Stimulated activated effector memory CD8-positive, alpha-beta T cell treated with anti-CD3 and anti-CD28 coated beads, Interleukin-12 subunit alpha, Interleukin-12 subunit beta, amount 100 ng/mL, for 72 hours (primary cell): ENCODE measurements around the gene MRPS27.

ENCODE experiments used
- ATAC-seq: fragments of 150-1000 bp; cut with Tn5 transposase; 2 replicates; pipeline ENCODE4 v1.10.0; 2021
- DNase-seq, 2 donors: peaks; one replicate each; pipeline ENCODE4 v3.0.0; 2021 to 2022; ENCODE audit warnings: low spot score in 2 of 2
- H3K27ac Mint-ChIP-seq: one replicate; pipeline ENCODE4 v1.8.0; 2022; ENCODE audit warnings: mild to moderate bottlenecking, mixed read lengths
- H3K36me3 Mint-ChIP-seq: one replicate; pipeline ENCODE4 v1.8.0; 2022; ENCODE audit warnings: mild to moderate bottlenecking, mixed read lengths
- H3K4me1 Mint-ChIP-seq: one replicate; pipeline ENCODE4 v1.8.0; 2022; ENCODE audit warnings: mixed read lengths
- H3K4me3 Mint-ChIP-seq: one replicate; pipeline ENCODE4 v1.8.0; 2022; ENCODE audit warnings: mild to moderate bottlenecking, mixed read lengths
- H3K9me3 Mint-ChIP-seq: one replicate; pipeline ENCODE4 v1.8.0; 2022; ENCODE audit warnings: mixed read lengths

MRPS27 gene

GRCh38 chr5:72319976-72320752 is at the start of gene MRPS27, which contains the start of gene PTCD2:
Gene MRPS27 (minus strand): TSS chr5:72320240. CDS start chr5:72320221, 19 bp downstream.
Gene PTCD2 (plus strand): TSS chr5:72320373. CDS start chr5:72320383, 10 bp downstream.
- ATAC-seq (peak; percentile 100), DNase-seq (peak; percentile 73 to 93)
- H3K4me1 Mint-ChIP-seq, result peaks cover 22% of the 10 kb centered on the region
- peak within 1 kb of the TSS; percentile 96 for H3K27ac Mint-ChIP-seq
- no peaks in the 10 kb centered on the region for H3K9me3 Mint-ChIP-seq
- H3K4me3 Mint-ChIP-seq, result peak within 1 kb of the TSS; percentile 93
- peaks cover 64% of the 10 kb centered on the region for H3K36me3 Mint-ChIP-seq

- no peak for ATAC-seq
- no peaks in the 10 kb centered on the region for H3K4me1 Mint-ChIP-seq
- H3K36me3 Mint-ChIP-seq, result no peaks in the 10 kb centered on the region
- no peaks in the 10 kb centered on the region for H3K9me3 Mint-ChIP-seq
- H3K27ac Mint-ChIP-seq, result no peak overlapping the region
- no peak for DNase-seq
- H3K4me3 Mint-ChIP-seq, result no peak overlapping the region
Observed at GRCh38 chr5:72369711-72370110, 49.7 kb upstream of the MRPS27 start.

GRCh38 chr5:72369301-72369700 is 49.3 kb upstream of the MRPS27 start:
- Mint-ChIP-seq H3K9me3 (no peaks in the 10 kb centered on the region), H3K36me3 (no peaks in the 10 kb centered on the region), H3K4me1 (no peaks in the 10 kb centered on the region), H3K4me3 (no peak overlapping the region), H3K27ac (no peak overlapping the region)
- ATAC-seq (no peak), DNase-seq (no peak)

GRCh38 chr5:72368271-72368670 is 48.2 kb upstream of the MRPS27 start:
- H3K36me3 Mint-ChIP-seq, result no peaks in the 10 kb centered on the region
- DNase-seq (no peak), ATAC-seq (no peak)
- no peaks in the 10 kb centered on the region for H3K4me1 Mint-ChIP-seq
- H3K9me3 Mint-ChIP-seq, result no peaks in the 10 kb centered on the region
- no peak overlapping the region for H3K27ac Mint-ChIP-seq
- H3K4me3 Mint-ChIP-seq, result no peak overlapping the region

- DNase-seq (peak in 1 of 2 donors; percentile 51), ATAC-seq (peak; percentile 36)
- Mint-ChIP-seq H3K4me3 (no peak overlapping the region), H3K4me1 (no peaks in the 10 kb centered on the region), H3K36me3 (no peaks in the 10 kb centered on the region), H3K27ac (no peak overlapping the region), H3K9me3 (no peaks in the 10 kb centered on the region)
Observed at GRCh38 chr5:72366324-72366976, 46.4 kb upstream of the MRPS27 start.

GRCh38 chr5:72364951-72365350 is 44.9 kb upstream of the MRPS27 start:
- DNase-seq (no peak), ATAC-seq (no peak)
- peak overlapping the region; percentile 13 for H3K27ac Mint-ChIP-seq
- H3K4me3 Mint-ChIP-seq, result no peak overlapping the region
- H3K36me3 Mint-ChIP-seq, result peaks cover 6% of the 10 kb centered on the region
- no peaks in the 10 kb centered on the region for H3K4me1 Mint-ChIP-seq
- H3K9me3 Mint-ChIP-seq, result no peaks in the 10 kb centered on the region

- Mint-ChIP-seq H3K27ac (no peak overlapping the region), H3K4me3 (no peak overlapping the region), H3K9me3 (no peaks in the 10 kb centered on the region), H3K4me1 (no peaks in the 10 kb centered on the region), H3K36me3 (peaks cover 14% of the 10 kb centered on the region)
- no peak for ATAC-seq
- DNase-seq, result no peak
Observed at GRCh38 chr5:72364171-72364570, 44.1 kb upstream of the MRPS27 start.

- no peak for ATAC-seq
- Mint-ChIP-seq H3K27ac (no peak overlapping the region), H3K36me3 (peaks cover 20% of the 10 kb centered on the region), H3K4me3 (no peak overlapping the region), H3K9me3 (no peaks in the 10 kb centered on the region), H3K4me1 (no peaks in the 10 kb centered on the region)
- DNase-seq, result no peak
Observed at GRCh38 chr5:72363166-72363802, 43.2 kb upstream of the MRPS27 start.

GRCh38 chr5:72359886-72360285 is 39.8 kb upstream of the MRPS27 start:
- ATAC-seq, result no peak
- no peak for DNase-seq
- Mint-ChIP-seq H3K36me3 (peaks cover 23% of the 10 kb centered on the region), H3K27ac (no peak overlapping the region), H3K9me3 (no peaks in the 10 kb centered on the region), H3K4me1 (no peaks in the 10 kb centered on the region), H3K4me3 (no peak overlapping the region)

- ATAC-seq (no peak), DNase-seq (no peak)
- Mint-ChIP-seq H3K36me3 (peaks cover 23% of the 10 kb centered on the region), H3K4me3 (no peak overlapping the region), H3K9me3 (no peaks in the 10 kb centered on the region), H3K4me1 (no peaks in the 10 kb centered on the region), H3K27ac (no peak overlapping the region)
Observed at GRCh38 chr5:72358925-72359324, 38.9 kb upstream of the MRPS27 start.

- H3K4me1 Mint-ChIP-seq, result no peaks in the 10 kb centered on the region
- H3K27ac Mint-ChIP-seq, result no peak overlapping the region
- peaks cover 31% of the 10 kb centered on the region for H3K36me3 Mint-ChIP-seq
- DNase-seq (no peak), ATAC-seq (no peak)
- H3K9me3 Mint-ChIP-seq, result no peaks in the 10 kb centered on the region
- H3K4me3 Mint-ChIP-seq, result no peak overlapping the region
Observed at GRCh38 chr5:72356361-72356760, 36.3 kb upstream of the MRPS27 start.

- no peaks in the 10 kb centered on the region for H3K9me3 Mint-ChIP-seq
- DNase-seq (no peak), ATAC-seq (no peak)
- no peaks in the 10 kb centered on the region for H3K4me1 Mint-ChIP-seq
- H3K36me3 Mint-ChIP-seq, result peaks cover 31% of the 10 kb centered on the region
- no peak overlapping the region for H3K4me3 Mint-ChIP-seq
- H3K27ac Mint-ChIP-seq, result no peak overlapping the region
Observed at GRCh38 chr5:72355706-72356299, 35.8 kb upstream of the MRPS27 start.

GRCh38 chr5:72353046-72353445 is 33.0 kb upstream of the MRPS27 start:
- H3K4me1 Mint-ChIP-seq, result peaks cover 11% of the 10 kb centered on the region
- H3K4me3 Mint-ChIP-seq, result no peak overlapping the region
- DNase-seq (no peak), ATAC-seq (no peak)
- H3K36me3 Mint-ChIP-seq, result peaks cover 9% of the 10 kb centered on the region
- H3K9me3 Mint-ChIP-seq, result no peaks in the 10 kb centered on the region
- H3K27ac Mint-ChIP-seq, result no peak overlapping the region

GRCh38 chr5:72352616-72353015 is 32.6 kb upstream of the MRPS27 start:
- H3K4me3 Mint-ChIP-seq, result no peak overlapping the region
- DNase-seq (no peak), ATAC-seq (no peak)
- H3K4me1 Mint-ChIP-seq, result peaks cover 13% of the 10 kb centered on the region
- H3K9me3 Mint-ChIP-seq, result no peaks in the 10 kb centered on the region
- no peak overlapping the region for H3K27ac Mint-ChIP-seq
- H3K36me3 Mint-ChIP-seq, result peaks cover 8% of the 10 kb centered on the region

GRCh38 chr5:72351376-72351775 is 31.3 kb upstream of the MRPS27 start:
- Mint-ChIP-seq H3K36me3 (peaks cover 8% of the 10 kb centered on the region), H3K9me3 (no peaks in the 10 kb centered on the region), H3K4me1 (peaks cover 13% of the 10 kb centered on the region), H3K27ac (no peak overlapping the region), H3K4me3 (no peak overlapping the region)
- DNase-seq (no peak), ATAC-seq (no peak)
